HFFc6 (cell line): ENCODE results near the gene MED25. TPM values are rescaled to one million over a fixed set of nuclear protein-coding genes. Genes with fewer than 3 reads are reported as not detected.

Experiments
- DNase-seq: peaks from one replicate; pipeline ENCODE4 v3.0.0-alpha.2; 2018
- H3K27ac Mint-ChIP-seq: 2 replicates; pipeline ENCODE4 v1.8.0; 2020; ENCODE audit warnings: mild to moderate bottlenecking, mixed read lengths
- H3K27me3 Mint-ChIP-seq: 2 replicates; pipeline ENCODE4 v1.8.0; 2021; ENCODE audit warnings: mild to moderate bottlenecking, moderate library complexity, mixed read lengths; ENCODE audit not compliant: insufficient read depth
- H3K36me3 Mint-ChIP-seq: 2 replicates; pipeline ENCODE4 v1.8.0; 2021; ENCODE audit warnings: low read depth, mixed read lengths
- H3K4me1 Mint-ChIP-seq: 2 replicates; pipeline ENCODE4 v1.8.0; 2020; ENCODE audit warnings: low read depth, mixed read lengths
- H3K4me3 Mint-ChIP-seq: 2 replicates; pipeline ENCODE4 v1.8.0; 2020; ENCODE audit warnings: mild to moderate bottlenecking, moderate library complexity, mixed read lengths
- H3K9me3 Mint-ChIP-seq: 2 replicates; pipeline ENCODE4 v1.8.0; 2020; ENCODE audit warnings: mild to moderate bottlenecking, mixed read lengths
- CTCF ChIP-seq: fragments of 200-600 bp; sonication (generic); IDR thresholded peaks from 2 replicates; pipeline ENCODE4 v1.5.0; 2021; ENCODE audit warnings: antibody characterized with exemption, mild to moderate bottlenecking
- total RNA-seq, 6 experiments: library from RNA; stranded (reverse); fragmentation: NEBNext Ultra II Directional; extraction: Animal tissue kit (Norgen Biotek cat#: 25700); gene quantifications; 2 replicates in 1 of 6; 3 replicates in 5 of 6; pipeline ENCODE4 v1.2.3, GENCODE V29; 2021

Gene MED25
- total RNA-seq, 6 experiments from 2014 or later: 44.5 to 50.6 (median 47.8) TPM

GRCh38 chr19:49846408-49846807 lies 28.3 kb downstream of the MED25 start:
- DNase-seq: no peak
- peaks cover 13% of the 10 kb centered on the region for H3K36me3 Mint-ChIP-seq
- peaks cover 11% of the 10 kb centered on the region for H3K9me3 Mint-ChIP-seq
- no peak overlapping the region for H3K4me3 Mint-ChIP-seq
- H3K4me1 Mint-ChIP-seq: peaks cover 28% of the 10 kb centered on the region
- TF ChIP-seq CTCF: no peak
- H3K27ac Mint-ChIP-seq: no peak overlapping the region
- peaks cover 1% of the 10 kb centered on the region; the same call in 1 of the 2 replicates for H3K27me3 Mint-ChIP-seq

GRCh38 chr19:49847731-49848696 lies 29.9 kb downstream of the MED25 start:
- Mint-ChIP-seq H3K27ac (peak overlapping the region; percentile 87), H3K36me3 (peaks cover 19% of the 10 kb centered on the region), H3K9me3 (peaks cover 11% of the 10 kb centered on the region), H3K4me1 (peaks cover 39% of the 10 kb centered on the region), H3K27me3 (peaks cover 4% of the 10 kb centered on the region), H3K4me3 (peak overlapping the region; percentile 56)
- no peak for TF ChIP-seq CTCF
- DNase-seq: peak; percentile 90

GRCh38 chr19:49848938-49849337 lies 30.8 kb downstream of the MED25 start:
- TF ChIP-seq CTCF: no peak
- Mint-ChIP-seq H3K36me3 (peaks cover 19% of the 10 kb centered on the region), H3K4me1 (peaks cover 47% of the 10 kb centered on the region), H3K27ac (peak overlapping the region; percentile 87), H3K4me3 (peak overlapping the region; percentile 28), H3K27me3 (peaks cover 8% of the 10 kb centered on the region), H3K9me3 (peaks cover 11% of the 10 kb centered on the region)
- no peak for DNase-seq

- peaks cover 47% of the 10 kb centered on the region for H3K4me1 Mint-ChIP-seq
- peak overlapping the region; percentile 97 for H3K27ac Mint-ChIP-seq
- TF ChIP-seq CTCF: no peak
- H3K27me3 Mint-ChIP-seq: peaks cover 9% of the 10 kb centered on the region
- H3K36me3 Mint-ChIP-seq: peaks cover 19% of the 10 kb centered on the region
- H3K9me3 Mint-ChIP-seq: peaks cover 11% of the 10 kb centered on the region
- H3K4me3 Mint-ChIP-seq: peak overlapping the region; percentile 90
- no peak for DNase-seq
These were observed 31.5 kb downstream of the MED25 start for GRCh38 chr19:49849433-49850220.

- H3K36me3 Mint-ChIP-seq: peaks cover 19% of the 10 kb centered on the region
- H3K4me1 Mint-ChIP-seq: peaks cover 47% of the 10 kb centered on the region
These were observed 32.1 kb downstream of the MED25 start for GRCh38 chr19:49850221-49850486.

More at GRCh38 chr19:49850221-49850486, 32.1 kb downstream of the MED25 start:
- H3K9me3 Mint-ChIP-seq: peaks cover 11% of the 10 kb centered on the region
- TF ChIP-seq CTCF: no peak
- H3K27ac Mint-ChIP-seq: peak overlapping the region; percentile 97
- peak overlapping the region; percentile 90 for H3K4me3 Mint-ChIP-seq
- peaks cover 8% of the 10 kb centered on the region for H3K27me3 Mint-ChIP-seq
- DNase-seq: no peak
